GM23338 (cell line): Measurements from ENCODE around the gene TMED7. TPM values are rescaled to one million over a fixed set of nuclear protein-coding genes. Genes with fewer than 3 reads are reported as not detected.

Experiments used
- ATAC-seq: fragments of 200-7000 bp; cut with Tn5 transposase; 3 replicates; pipeline ENCODE4 v1.9.1; 2020
- DNase-seq: peaks from one replicate; pipeline ENCODE4 v3.0.0-alpha.2; 2015; ENCODE audit warnings: low spot score
- H2AFZ ChIP-seq: fragments of 200-600 bp; sonication (generic); 2 replicates; pipeline ENCODE4 v1.8.0; 2016; ENCODE audit warnings: antibody characterized with exemption, mild to moderate bottlenecking, moderate library complexity
- H3F3A ChIP-seq: fragments of 200-600 bp; sonication (generic); replicated peaks from 2 replicates; pipeline ENCODE4 v1.8.0; 2017; ENCODE audit warnings: antibody characterized with exemption, mixed run types, low read depth
- H3K27ac ChIP-seq: fragments of 200-600 bp; sonication (generic); 2 replicates; pipeline ENCODE4 v1.6.1; 2016; ENCODE audit warnings: low read depth
- H3K27me3 ChIP-seq: fragments of 200-600 bp; sonication (generic); 2 replicates; pipeline ENCODE4 v1.8.0; 2016; ENCODE audit warnings: mild to moderate bottlenecking, mixed run types, moderate library complexity; ENCODE audit not compliant: insufficient read depth
- H3K36me3 ChIP-seq: fragments of 200-600 bp; sonication (generic); 2 replicates; pipeline ENCODE4 v1.8.0; 2016; ENCODE audit warnings: mild to moderate bottlenecking; ENCODE audit not compliant: insufficient read depth
- H3K4me1 ChIP-seq: fragments of 200-600 bp; sonication (generic); 2 replicates; pipeline ENCODE4 v1.8.0; 2016; ENCODE audit warnings: mild to moderate bottlenecking, moderate library complexity; ENCODE audit not compliant: insufficient read depth
- H3K4me2 ChIP-seq: fragments of 200-600 bp; sonication (generic); 2 replicates; pipeline ENCODE4 v1.7.1; 2017; ENCODE audit warnings: mixed run types
- H3K4me3 ChIP-seq: fragments of 200-600 bp; sonication (generic); 2 replicates; pipeline ENCODE4 v1.6.1; 2016; ENCODE audit warnings: mixed run types
- H3K79me2 ChIP-seq: fragments of 200-600 bp; sonication (generic); replicated peaks from 2 replicates; pipeline ENCODE4 v1.8.0; 2017; ENCODE audit warnings: mild to moderate bottlenecking; ENCODE audit not compliant: insufficient read depth
- H3K9me2 ChIP-seq: fragments of 200-600 bp; sonication (generic); 2 replicates; pipeline ENCODE4 v1.8.0; 2017; ENCODE audit not compliant: insufficient read depth
- H4K20me1 ChIP-seq: fragments of 200-600 bp; sonication (generic); replicated peaks from 2 replicates; pipeline ENCODE4 v1.8.0; 2017; ENCODE audit warnings: mild to moderate bottlenecking; ENCODE audit not compliant: insufficient read depth
- H3K27ac Mint-ChIP-seq: 2 replicates; pipeline ENCODE4 v1.8.0; 2020; ENCODE audit warnings: inconsistent platforms, mild to moderate bottlenecking, moderate library complexity, mixed read lengths
- H3K27me3 Mint-ChIP-seq: 3 replicates; pipeline ENCODE4 v1.8.0; 2022; ENCODE audit warnings: low read depth, mild to moderate bottlenecking, moderate library complexity, mixed read lengths, inconsistent platforms; ENCODE audit not compliant: insufficient read depth, poor library complexity
- H3K36me3 Mint-ChIP-seq: 3 replicates; pipeline ENCODE4 v1.8.0; 2021; ENCODE audit warnings: low read depth, mild to moderate bottlenecking, inconsistent platforms, moderate library complexity, mixed read lengths
- H3K4me1 Mint-ChIP-seq: 3 replicates; pipeline ENCODE4 v1.8.0; 2020; ENCODE audit warnings: mild to moderate bottlenecking, inconsistent platforms, mixed read lengths
- H3K4me3 Mint-ChIP-seq: 3 replicates; pipeline ENCODE4 v1.8.0; 2021; ENCODE audit warnings: moderate library complexity, mild to moderate bottlenecking, inconsistent platforms, mixed read lengths
- H3K9me3 Mint-ChIP-seq: 3 replicates; pipeline ENCODE4 v1.8.0; 2020; ENCODE audit warnings: moderate library complexity, mild to moderate bottlenecking, inconsistent platforms, mixed read lengths
- EZH2 ChIP-seq: fragments of 200-600 bp; sonication (generic); IDR thresholded peaks from one replicate; pipeline ENCODE4 v1.8.0; 2017; ENCODE audit warnings: antibody characterized with exemption, mild to moderate bottlenecking, low read depth; ENCODE audit not compliant: unreplicated experiment
- EZH2phosphoT487 ChIP-seq: fragments of 200-600 bp; sonication (generic); IDR thresholded peaks from one replicate; pipeline ENCODE4 v1.8.1; 2018; ENCODE audit warnings: antibody characterized with exemption; ENCODE audit not compliant: unreplicated experiment
- JUNB ChIP-seq: IDR thresholded peaks from one replicate; pipeline ENCODE4 v1.6.1; 2016; ENCODE audit warnings: antibody characterized with exemption; ENCODE audit not compliant: unreplicated experiment
- NANOG ChIP-seq: IDR thresholded peaks from 2 replicates; pipeline ENCODE4 v1.6.1; 2016; ENCODE audit warnings: antibody characterized with exemption, borderline replicate concordance
- REST ChIP-seq: IDR thresholded peaks from one replicate; pipeline ENCODE4 v1.6.1; 2018; ENCODE audit warnings: antibody characterized with exemption; ENCODE audit not compliant: unreplicated experiment
- ZNF331 ChIP-seq: fragments of 250-450 bp; sonication (Bioruptor Pico); IDR thresholded peaks from 2 replicates; pipeline ENCODE4 v1.5.0; 2020; ENCODE audit warnings: low read depth, mild to moderate bottlenecking, moderate library complexity
- ZNF462 ChIP-seq: fragments of 250-450 bp; sonication (Bioruptor Pico); IDR thresholded peaks from 2 replicates; pipeline ENCODE4 v1.5.0; 2020; ENCODE audit warnings: mild to moderate bottlenecking, moderate library complexity
- polyA plus RNA-seq: library from polyadenylated mRNA; unstranded; fragments of >200 nt; fragmentation: Nextera tagmentation; extraction: Ambion mirVana; gene quantifications from 2 replicates; pipeline ENCODE4 v1.2.1, GENCODE V29; 2016
- total RNA-seq: library from RNA; depleted of rRNA; stranded (reverse); fragments of >200 nt; shearing (Covaris generic); gene quantifications from 2 replicates; pipeline ENCODE4 v1.2.3, GENCODE V29; 2014
- TF ChIP-seq, protein P1 (sequence below): IDR thresholded peaks from 2 replicates; pipeline ENCODE4 v1.6.1; 2016; ENCODE audit warnings: antibody characterized with exemption

TMED7 gene
- total and polyA plus RNA-seq, 2 experiments from 2014 or later, result 30.2 to 158 TPM

DNA sequence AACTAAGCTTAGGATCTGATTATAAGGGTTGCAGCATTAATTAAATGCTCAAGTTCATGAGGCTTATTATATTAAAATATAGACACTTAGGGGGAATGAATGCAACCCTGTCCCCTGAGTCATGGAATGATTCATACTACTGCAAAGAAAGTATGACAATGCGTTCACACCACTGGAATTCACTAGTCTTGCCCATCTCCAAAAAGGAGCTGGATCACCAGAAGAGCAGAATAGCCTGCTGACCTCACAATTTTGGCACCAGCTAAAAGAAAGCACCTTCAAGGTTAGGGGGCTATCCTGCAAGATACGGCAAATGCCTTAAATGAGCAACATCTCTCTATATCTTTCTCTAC lies 32.0 kb upstream of the TMED7 start (continued):
- no peak for TF ChIP-seq REST
- TF ChIP-seq, protein P1, sequence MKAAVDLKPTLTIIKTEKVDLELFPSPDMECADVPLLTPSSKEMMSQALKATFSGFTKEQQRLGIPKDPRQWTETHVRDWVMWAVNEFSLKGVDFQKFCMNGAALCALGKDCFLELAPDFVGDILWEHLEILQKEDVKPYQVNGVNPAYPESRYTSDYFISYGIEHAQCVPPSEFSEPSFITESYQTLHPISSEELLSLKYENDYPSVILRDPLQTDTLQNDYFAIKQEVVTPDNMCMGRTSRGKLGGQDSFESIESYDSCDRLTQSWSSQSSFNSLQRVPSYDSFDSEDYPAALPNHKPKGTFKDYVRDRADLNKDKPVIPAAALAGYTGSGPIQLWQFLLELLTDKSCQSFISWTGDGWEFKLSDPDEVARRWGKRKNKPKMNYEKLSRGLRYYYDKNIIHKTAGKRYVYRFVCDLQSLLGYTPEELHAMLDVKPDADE, result no peak

- TF ChIP-seq JUNB, result no peak
- TF ChIP-seq ZNF462 (CRISPR knock-in tag), result no peak
- TF ChIP-seq NANOG, result no peak
- no peak for TF ChIP-seq EZH2
- TF ChIP-seq ZNF331 (CRISPR knock-in tag), result no peak
- TF ChIP-seq EZH2phosphoT487, result no peak
- no peak overlapping the region for H3K4me3 ChIP-seq
- ATAC-seq, result no peak
Observed at GRCh38 chr5:115657125-115657880, 31.5 kb upstream of the TMED7 start.

More at GRCh38 chr5:115657125-115657880, 31.5 kb upstream of the TMED7 start:
- H3K4me2 ChIP-seq, result no peak overlapping the region
- H3K4me1 ChIP-seq, result peaks cover 9% of the 10 kb centered on the region
- no peak overlapping the region; the same call in 1 of the 2 replicates for H2AFZ ChIP-seq
- no peaks in the 10 kb centered on the region for H4K20me1 ChIP-seq
- no peaks in the 10 kb centered on the region for H3K36me3 ChIP-seq
- H3K27me3 ChIP-seq, result no peaks in the 10 kb centered on the region
- Mint-ChIP-seq H3K36me3 (no peaks in the 10 kb centered on the region), H3K27ac (no peak overlapping the region), H3K9me3 (no peaks in the 10 kb centered on the region; the same call in 2 of the 3 replicates), H3K4me1 (peaks cover 13% of the 10 kb centered on the region), H3K4me3 (no peak overlapping the region), H3K27me3 (no peaks in the 10 kb centered on the region)
- DNase-seq, result no peak
- peaks cover 4% of the 10 kb centered on the region; the same call in 1 of the 2 replicates for H3K9me2 ChIP-seq
- H3F3A ChIP-seq, result no peaks in the 10 kb centered on the region
- no peak overlapping the region for H3K27ac ChIP-seq
- no peaks in the 10 kb centered on the region for H3K79me2 ChIP-seq
